Measurements from ENCODE around the gene DEFB124.

DEFB124 gene

DNA sequence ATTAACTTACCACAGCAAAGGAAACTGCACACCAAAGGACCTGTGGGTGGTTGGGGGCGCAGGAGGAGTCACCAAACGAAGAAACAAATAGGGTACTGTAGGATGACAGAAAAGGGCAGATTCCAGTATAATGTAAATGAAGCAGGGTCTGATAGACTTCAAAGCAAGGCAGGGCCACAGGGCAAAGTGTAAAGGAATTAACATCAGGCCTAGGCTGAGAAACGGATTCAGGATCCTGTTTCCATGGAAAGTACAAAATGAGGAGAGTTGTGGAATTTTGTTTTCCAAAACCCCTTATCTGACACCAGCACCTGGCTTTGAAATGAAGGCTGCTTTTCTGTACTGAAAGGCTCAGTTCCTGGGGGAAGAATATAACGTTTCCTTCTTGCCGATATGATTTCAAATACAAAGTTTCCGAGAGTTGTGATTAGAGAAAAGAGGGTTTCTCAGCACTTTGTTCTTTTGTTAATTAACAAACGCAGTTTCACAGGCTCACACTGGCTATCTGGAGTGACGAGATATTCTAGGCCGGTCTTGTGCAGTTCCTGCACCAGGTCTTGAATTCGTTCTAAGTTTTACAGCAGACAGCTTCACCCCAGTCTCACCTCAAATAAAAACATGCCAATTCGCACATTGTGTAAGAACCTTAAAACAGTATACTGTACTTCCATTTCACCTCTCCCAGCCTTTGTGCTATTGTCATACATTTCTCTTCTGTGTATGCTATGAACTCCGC lies 28.7 kb downstream of the DEFB124 start:
- TF ChIP-seq ZNF70 (CRISPR knock-in tag; IDR thresholded peaks at IDR 0.05), result no peak
- TF ChIP-seq TSHZ2 (CRISPR knock-in tag; IDR thresholded peaks at IDR 0.05), result no peak
- TF ChIP-seq PPARA (CRISPR knock-in tag; IDR thresholded peaks at IDR 0.05; ENCODE audit: borderline replicate concordance), result no peak
- TF ChIP-seq CREB5 (CRISPR knock-in tag; IDR thresholded peaks at IDR 0.05; ENCODE audit: low read depth), result no peak
- no peak for TF ChIP-seq ESRRG (CRISPR knock-in tag; IDR thresholded peaks at IDR 0.05)
- TF ChIP-seq, protein P1, sequence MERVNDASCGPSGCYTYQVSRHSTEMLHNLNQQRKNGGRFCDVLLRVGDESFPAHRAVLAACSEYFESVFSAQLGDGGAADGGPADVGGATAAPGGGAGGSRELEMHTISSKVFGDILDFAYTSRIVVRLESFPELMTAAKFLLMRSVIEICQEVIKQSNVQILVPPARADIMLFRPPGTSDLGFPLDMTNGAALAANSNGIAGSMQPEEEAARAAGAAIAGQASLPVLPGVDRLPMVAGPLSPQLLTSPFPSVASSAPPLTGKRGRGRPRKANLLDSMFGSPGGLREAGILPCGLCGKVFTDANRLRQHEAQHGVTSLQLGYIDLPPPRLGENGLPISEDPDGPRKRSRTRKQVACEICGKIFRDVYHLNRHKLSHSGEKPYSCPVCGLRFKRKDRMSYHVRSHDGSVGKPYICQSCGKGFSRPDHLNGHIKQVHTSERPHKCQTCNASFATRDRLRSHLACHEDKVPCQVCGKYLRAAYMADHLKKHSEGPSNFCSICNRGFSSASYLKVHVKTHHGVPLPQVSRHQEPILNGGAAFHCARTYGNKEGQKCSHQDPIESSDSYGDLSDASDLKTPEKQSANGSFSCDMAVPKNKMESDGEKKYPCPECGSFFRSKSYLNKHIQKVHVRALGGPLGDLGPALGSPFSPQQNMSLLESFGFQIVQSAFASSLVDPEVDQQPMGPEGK (CRISPR knock-in tag; IDR thresholded peaks at IDR 0.05; ENCODE audit: borderline replicate concordance), result no peak
- no peak for TF ChIP-seq ZNF8 (CRISPR knock-in tag; IDR thresholded peaks at IDR 0.05)
- no peak for TF ChIP-seq BACH2 (CRISPR knock-in tag; IDR thresholded peaks at IDR 0.05; ENCODE audit: borderline replicate concordance)
- no peak for TF ChIP-seq SNAI2 (CRISPR knock-in tag; IDR thresholded peaks at IDR 0.05)
- no peak for TF ChIP-seq GLIS3 (CRISPR knock-in tag; IDR thresholded peaks at IDR 0.05)
- TF ChIP-seq CSRNP3 (CRISPR knock-in tag; IDR thresholded peaks at IDR 0.05), result no peak
- TF ChIP-seq ISL1 (CRISPR knock-in tag; IDR thresholded peaks at IDR 0.05), result no peak
- no peak for TF ChIP-seq RARB (CRISPR knock-in tag; IDR thresholded peaks at IDR 0.05)
- TF ChIP-seq ZFP30 (CRISPR knock-in tag; IDR thresholded peaks at IDR 0.05), result no peak
- no peak for TF ChIP-seq ARNTL (CRISPR knock-in tag; IDR thresholded peaks at IDR 0.05; ENCODE audit: borderline replicate concordance, low read depth)
- TF ChIP-seq CSDC2 (CRISPR knock-in tag; IDR thresholded peaks at IDR 0.05), result no peak
- ATAC-seq, result no peak

DNA sequence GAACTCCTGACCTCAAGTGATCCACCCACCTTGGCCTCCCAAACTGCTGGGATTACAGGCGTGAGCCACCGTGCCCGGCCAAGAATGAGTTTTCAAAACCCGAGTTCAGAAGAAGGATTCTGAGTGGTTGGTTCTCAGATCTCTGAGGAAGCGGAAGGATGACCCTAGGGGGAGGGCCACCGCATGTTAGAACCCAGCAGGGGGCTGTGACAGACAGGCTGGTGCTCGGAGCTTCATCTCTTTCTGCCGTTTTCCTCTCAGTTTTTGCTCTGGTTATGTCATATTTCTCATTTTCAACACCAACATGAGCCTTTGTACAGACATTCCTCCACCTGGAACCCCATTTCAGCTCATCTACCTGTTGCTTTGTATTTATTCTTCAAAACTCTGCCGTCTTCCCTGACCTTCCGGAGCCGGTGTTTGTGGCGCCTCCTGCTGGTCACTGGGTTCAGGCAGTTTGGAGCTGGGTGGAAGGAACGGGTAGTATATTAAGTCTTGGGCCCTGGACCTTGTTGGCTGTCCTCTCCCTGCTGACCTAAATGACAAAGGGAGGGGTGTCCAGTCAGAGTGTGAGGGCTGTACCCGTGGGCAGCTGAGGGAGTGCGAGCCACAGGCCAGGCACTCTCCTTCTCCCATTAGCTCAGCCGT lies 34.8 kb downstream of the DEFB124 start, which contains the start of gene DEFB123:
DEFB123 (plus strand) TSS at position 621 of the 648 bp plus-strand sequence. CDS start 67 bp downstream, outside the sequence.
- no peak for TF ChIP-seq ZNF8 (CRISPR knock-in tag; IDR thresholded peaks at IDR 0.05)
- no peak for TF ChIP-seq CSDC2 (CRISPR knock-in tag; IDR thresholded peaks at IDR 0.05)
- no peak for TF ChIP-seq ESRRG (CRISPR knock-in tag; IDR thresholded peaks at IDR 0.05)
- no peak for TF ChIP-seq OSR1 (CRISPR knock-in tag; IDR thresholded peaks at IDR 0.05)
- TF ChIP-seq CSRNP3 (CRISPR knock-in tag; IDR thresholded peaks at IDR 0.05), result no peak
- no peak for TF ChIP-seq TCF4 (CRISPR knock-in tag; IDR thresholded peaks at IDR 0.05; ENCODE audit: borderline replicate concordance)
- no peak for TF ChIP-seq ARNTL (CRISPR knock-in tag; IDR thresholded peaks at IDR 0.05; ENCODE audit: borderline replicate concordance, low read depth)
- TF ChIP-seq ZFP30 (CRISPR knock-in tag; IDR thresholded peaks at IDR 0.05), result no peak
- TF ChIP-seq BACH2 (CRISPR knock-in tag; IDR thresholded peaks at IDR 0.05; ENCODE audit: borderline replicate concordance), result no peak
- TF ChIP-seq ZFP3 (CRISPR knock-in tag; IDR thresholded peaks at IDR 0.05), result no peak
- TF ChIP-seq ZC3H10 (CRISPR knock-in tag; IDR thresholded peaks at IDR 0.05), result no peak
- TF ChIP-seq, protein P1 (CRISPR knock-in tag; IDR thresholded peaks at IDR 0.05; ENCODE audit: borderline replicate concordance), result no peak
- no peak for TF ChIP-seq TSHZ2 (CRISPR knock-in tag; IDR thresholded peaks at IDR 0.05)
- no peak for TF ChIP-seq PPARA (CRISPR knock-in tag; IDR thresholded peaks at IDR 0.05; ENCODE audit: borderline replicate concordance)
- TF ChIP-seq POU6F1 (CRISPR knock-in tag; IDR thresholded peaks at IDR 0.05; ENCODE audit: borderline replicate concordance, low read depth), result no peak
- no peak; the same call in 1 of the 3 replicates for ATAC-seq
